ENCODE measurements around the gene PREP. TPM values are rescaled to one million over a fixed set of nuclear protein-coding genes. Genes with fewer than 3 reads are reported as not detected.

PREP gene
- total and polyA plus RNA-seq, 2 of the 8 experiments (the other 6 are each of a cell fraction or from before 2014, with no cell fraction given) = 26.8 to 70.0 TPM

- TF ChIP-seq GABPA (IDR thresholded peaks at IDR 0.05; ENCODE audit: borderline replicate concordance, insufficient read depth, low read length) (no peak), BCL11A (IDR thresholded peaks at IDR 0.05; ENCODE audit: low read depth in 2 of 2, low read length in 2 of 2) (no peak), CEBPB (IDR thresholded peaks at IDR 0.05; ENCODE audit: low read depth, low read length) (no peak), RXRA (IDR thresholded peaks at IDR 0.05; ENCODE audit: insufficient read depth, low read depth, low read length) (no peak)
These were observed 94.0 kb downstream of the PREP start (continued) for GRCh38 chr6:105308840-105309239.

Data from H1 (cell line).